GM12874 (cell line): ENCODE measurements around the gene SEPTIN8.
A peak's percentile ranks its signal among the peaks of the same experiment; 100 is the strongest.

ENCODE experiments used
- CTCF ChIP-seq: IDR thresholded peaks from 2 replicates; pipeline ENCODE4 v1.5.1; 2011; ENCODE audit warnings: low read depth, mild to moderate bottlenecking, control low read depth, low read length, moderate library complexity; ENCODE audit not compliant: insufficient read depth

The SEPTIN8 gene

GRCh38 chr5:132822650-132823480 is 45.8 kb upstream of the SEPTIN8 start:
- no peak for TF ChIP-seq CTCF

GRCh38 chr5:132821791-132822190 is 44.8 kb upstream of the SEPTIN8 start:
- TF ChIP-seq CTCF, result no peak

DNA sequence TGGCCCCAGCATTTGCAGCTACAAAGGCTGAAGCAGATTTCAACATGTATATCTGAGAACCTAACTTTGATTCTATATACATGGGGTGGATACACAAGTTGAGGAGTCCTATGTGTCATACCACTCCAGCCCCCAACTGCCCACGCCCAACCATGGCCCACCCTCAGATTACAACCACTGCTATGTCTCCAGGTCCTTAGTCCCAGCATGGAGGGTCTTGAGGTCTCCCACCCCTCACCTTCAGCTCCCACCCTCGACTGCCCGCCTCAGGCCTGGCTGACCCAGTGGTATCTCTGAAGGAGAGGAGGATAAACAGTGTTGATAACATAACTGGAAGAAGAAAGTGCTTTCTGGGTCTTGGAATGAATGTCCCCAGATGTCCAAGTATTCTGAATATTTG is 44.3 kb upstream of the SEPTIN8 start:
- no peak for TF ChIP-seq CTCF

GRCh38 chr5:132820162-132820754 is 43.2 kb upstream of the SEPTIN8 start:
- TF ChIP-seq CTCF, result peak; percentile 84

GRCh38 chr5:132819468-132819867 is 42.4 kb upstream of the SEPTIN8 start:
- no peak for TF ChIP-seq CTCF

GRCh38 chr5:132817011-132817410 is 40.0 kb upstream of the SEPTIN8 start:
- no peak for TF ChIP-seq CTCF

DNA sequence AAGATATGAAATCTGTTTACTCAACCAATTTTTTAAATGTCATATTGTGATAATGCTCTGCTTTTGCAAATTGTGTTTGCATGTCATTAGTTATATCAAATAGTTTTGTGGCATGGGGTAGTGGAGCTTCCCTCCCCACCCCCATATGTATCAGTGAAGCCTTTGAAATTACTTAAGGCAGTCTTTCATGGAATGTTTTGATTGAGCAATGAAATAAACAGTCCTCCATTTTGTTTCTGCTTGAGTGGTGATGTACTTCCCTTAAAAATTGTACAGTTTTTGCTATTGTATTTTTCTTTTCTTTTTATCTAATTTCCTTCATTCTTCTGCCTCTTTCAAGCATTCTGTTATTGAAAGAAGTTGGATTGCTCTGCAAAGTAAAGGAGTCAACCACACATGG is 39.5 kb upstream of the SEPTIN8 start:
- no peak for TF ChIP-seq CTCF
